Measurements from ENCODE around the gene OTOP2.
"Not testable (repeated sequence)": the region's sequence is repeated elsewhere in the genome, so short reads cannot be mapped to it uniquely, and the experiment has no call there.

The OTOP2 gene

GRCh38 chr17:74907012-74907411 is 17.1 kb upstream of the OTOP2 start:
- Histone ChIP-seq H3K27ac (ENCODE audit: low read depth, low read length) (no peak overlapping the region), H3K4me2 (ENCODE audit: low read length) (no peak overlapping the region), H3K9me2 (replicated peaks; ENCODE audit: control insufficient read depth, low read length) (no peaks in the 10 kb centered on the region)

GRCh38 chr17:74909097-74909496 is 15.0 kb upstream of the OTOP2 start:
- not testable (repeated sequence) for H3K4me2 ChIP-seq (ENCODE audit: low read length); H3K4me3 ChIP-seq (ENCODE audit: low read length); H3K79me2 ChIP-seq (ENCODE audit: control insufficient read depth, low read length); H3K9me3 ChIP-seq (ENCODE audit: control insufficient read depth, insufficient read depth, low read length); H3K27ac ChIP-seq (ENCODE audit: low read depth, low read length); H3K9me2 ChIP-seq (replicated peaks; ENCODE audit: control insufficient read depth, low read length); H3K36me3 ChIP-seq (ENCODE audit: control insufficient read depth, low read length); H3K4me1 ChIP-seq (ENCODE audit: control insufficient read depth, low read length); H4K20me1 ChIP-seq (ENCODE audit: control insufficient read depth, insufficient read depth, low read depth, low read length); H3F3A ChIP-seq (ENCODE audit: control insufficient read depth, insufficient read depth); H3K27me3 ChIP-seq (ENCODE audit: control insufficient read depth, low read length)

More at GRCh38 chr17:74907012-74907411, 17.1 kb upstream of the OTOP2 start:
- no peaks in the 10 kb centered on the region for H3K4me1 ChIP-seq (ENCODE audit: control insufficient read depth, low read length)
- no peaks in the 10 kb centered on the region for H4K20me1 ChIP-seq (ENCODE audit: control insufficient read depth, insufficient read depth, low read depth, low read length)
- H3F3A ChIP-seq (ENCODE audit: control insufficient read depth, insufficient read depth) = no peaks in the 10 kb centered on the region
- no peaks in the 10 kb centered on the region for H3K9me3 ChIP-seq (ENCODE audit: control insufficient read depth, insufficient read depth, low read length)
- H3K27me3 ChIP-seq (ENCODE audit: control insufficient read depth, low read length) = no peaks in the 10 kb centered on the region
- H3K36me3 ChIP-seq (ENCODE audit: control insufficient read depth, low read length) = no peaks in the 10 kb centered on the region
- TF ChIP-seq EZH2phosphoT487 (IDR thresholded peaks at IDR 0.05; ENCODE audit: borderline replicate concordance, low read length) = no peak
- TF ChIP-seq, protein P1, sequence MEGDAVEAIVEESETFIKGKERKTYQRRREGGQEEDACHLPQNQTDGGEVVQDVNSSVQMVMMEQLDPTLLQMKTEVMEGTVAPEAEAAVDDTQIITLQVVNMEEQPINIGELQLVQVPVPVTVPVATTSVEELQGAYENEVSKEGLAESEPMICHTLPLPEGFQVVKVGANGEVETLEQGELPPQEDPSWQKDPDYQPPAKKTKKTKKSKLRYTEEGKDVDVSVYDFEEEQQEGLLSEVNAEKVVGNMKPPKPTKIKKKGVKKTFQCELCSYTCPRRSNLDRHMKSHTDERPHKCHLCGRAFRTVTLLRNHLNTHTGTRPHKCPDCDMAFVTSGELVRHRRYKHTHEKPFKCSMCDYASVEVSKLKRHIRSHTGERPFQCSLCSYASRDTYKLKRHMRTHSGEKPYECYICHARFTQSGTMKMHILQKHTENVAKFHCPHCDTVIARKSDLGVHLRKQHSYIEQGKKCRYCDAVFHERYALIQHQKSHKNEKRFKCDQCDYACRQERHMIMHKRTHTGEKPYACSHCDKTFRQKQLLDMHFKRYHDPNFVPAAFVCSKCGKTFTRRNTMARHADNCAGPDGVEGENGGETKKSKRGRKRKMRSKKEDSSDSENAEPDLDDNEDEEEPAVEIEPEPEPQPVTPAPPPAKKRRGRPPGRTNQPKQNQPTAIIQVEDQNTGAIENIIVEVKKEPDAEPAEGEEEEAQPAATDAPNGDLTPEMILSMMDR (IDR thresholded peaks at IDR 0.05; ENCODE audit: low read depth, low read length, poor library complexity, severe bottlenecking) = no peak
- no peak overlapping the region for H3K4me3 ChIP-seq (ENCODE audit: low read length)
- no peaks in the 10 kb centered on the region for H3K79me2 ChIP-seq (ENCODE audit: control insufficient read depth, low read length)

- not testable (repeated sequence) for H3F3A ChIP-seq (ENCODE audit: control insufficient read depth, insufficient read depth); H3K27ac ChIP-seq (ENCODE audit: low read depth, low read length); H3K36me3 ChIP-seq (ENCODE audit: control insufficient read depth, low read length); H3K79me2 ChIP-seq (ENCODE audit: control insufficient read depth, low read length); H4K20me1 ChIP-seq (ENCODE audit: control insufficient read depth, insufficient read depth, low read depth, low read length); H3K4me2 ChIP-seq (ENCODE audit: low read length); H3K9me3 ChIP-seq (ENCODE audit: control insufficient read depth, insufficient read depth, low read length); H3K4me3 ChIP-seq (ENCODE audit: low read length); H3K4me1 ChIP-seq (ENCODE audit: control insufficient read depth, low read length); H3K9me2 ChIP-seq (replicated peaks; ENCODE audit: control insufficient read depth, low read length); H3K27me3 ChIP-seq (ENCODE audit: control insufficient read depth, low read length)
Observed at GRCh38 chr17:74911423-74911822, 12.7 kb upstream of the OTOP2 start.

- Histone ChIP-seq H3K4me2 (ENCODE audit: low read length) (no peak overlapping the region), H3K9me3 (ENCODE audit: control insufficient read depth, insufficient read depth, low read length) (no peaks in the 10 kb centered on the region), H3K27me3 (ENCODE audit: control insufficient read depth, low read length) (peaks cover 6% of the 10 kb centered on the region), H3K27ac (ENCODE audit: low read depth, low read length) (no peak overlapping the region), H3F3A (ENCODE audit: control insufficient read depth, insufficient read depth) (no peaks in the 10 kb centered on the region), H3K4me3 (ENCODE audit: low read length) (no peak overlapping the region), H3K79me2 (ENCODE audit: control insufficient read depth, low read length) (no peaks in the 10 kb centered on the region), H3K36me3 (ENCODE audit: control insufficient read depth, low read length) (no peaks in the 10 kb centered on the region), H4K20me1 (ENCODE audit: control insufficient read depth, insufficient read depth, low read depth, low read length) (no peaks in the 10 kb centered on the region), H3K9me2 (replicated peaks; ENCODE audit: control insufficient read depth, low read length) (no peaks in the 10 kb centered on the region), H3K4me1 (ENCODE audit: control insufficient read depth, low read length) (no peaks in the 10 kb centered on the region)
- TF ChIP-seq EZH2phosphoT487 (IDR thresholded peaks at IDR 0.05; ENCODE audit: borderline replicate concordance, low read length) = no peak
- TF ChIP-seq, protein P1 (IDR thresholded peaks at IDR 0.05; ENCODE audit: low read depth, low read length, poor library complexity, severe bottlenecking) = no peak
Observed at GRCh38 chr17:74916136-74916850, 7.8 kb upstream of the OTOP2 start.
